ENCODE measurements around the gene KRTAP6-3. TPM values are rescaled to one million over a fixed set of nuclear protein-coding genes. Genes with fewer than 3 reads are reported as not detected.

KRTAP6-3 gene
- total and polyA plus RNA-seq, 2 donors from 2014 or later, result not detected

DNA sequence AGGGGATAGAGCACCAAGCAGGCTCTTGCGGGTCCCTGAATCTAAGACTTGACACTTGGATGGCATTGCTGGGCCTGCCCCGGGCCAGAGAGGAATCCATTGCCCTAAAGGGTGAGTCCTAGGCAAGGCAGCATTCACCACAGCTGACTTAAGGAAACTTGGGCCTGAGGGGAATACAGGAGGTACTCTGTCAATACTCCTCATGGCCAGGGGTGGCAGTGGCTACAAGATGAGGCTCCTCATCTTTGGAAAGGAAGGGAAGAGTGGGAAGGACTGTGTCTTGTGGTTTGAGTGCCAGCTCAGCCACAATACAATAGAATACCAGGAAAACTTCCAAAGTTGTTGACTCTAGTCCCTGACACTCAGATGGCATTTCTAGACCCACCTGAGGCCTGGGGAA lies 13.7 kb downstream of the KRTAP6-3 start:
- TF ChIP-seq, protein P1, sequence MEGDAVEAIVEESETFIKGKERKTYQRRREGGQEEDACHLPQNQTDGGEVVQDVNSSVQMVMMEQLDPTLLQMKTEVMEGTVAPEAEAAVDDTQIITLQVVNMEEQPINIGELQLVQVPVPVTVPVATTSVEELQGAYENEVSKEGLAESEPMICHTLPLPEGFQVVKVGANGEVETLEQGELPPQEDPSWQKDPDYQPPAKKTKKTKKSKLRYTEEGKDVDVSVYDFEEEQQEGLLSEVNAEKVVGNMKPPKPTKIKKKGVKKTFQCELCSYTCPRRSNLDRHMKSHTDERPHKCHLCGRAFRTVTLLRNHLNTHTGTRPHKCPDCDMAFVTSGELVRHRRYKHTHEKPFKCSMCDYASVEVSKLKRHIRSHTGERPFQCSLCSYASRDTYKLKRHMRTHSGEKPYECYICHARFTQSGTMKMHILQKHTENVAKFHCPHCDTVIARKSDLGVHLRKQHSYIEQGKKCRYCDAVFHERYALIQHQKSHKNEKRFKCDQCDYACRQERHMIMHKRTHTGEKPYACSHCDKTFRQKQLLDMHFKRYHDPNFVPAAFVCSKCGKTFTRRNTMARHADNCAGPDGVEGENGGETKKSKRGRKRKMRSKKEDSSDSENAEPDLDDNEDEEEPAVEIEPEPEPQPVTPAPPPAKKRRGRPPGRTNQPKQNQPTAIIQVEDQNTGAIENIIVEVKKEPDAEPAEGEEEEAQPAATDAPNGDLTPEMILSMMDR (IDR thresholded peaks at IDR 0.05; ENCODE audit: borderline replicate concordance, extremely low read depth, insufficient read depth), result no peak
- Histone ChIP-seq H3K9ac (ENCODE audit: low read length in 3 of 3) (no peak overlapping the region), H3K36me3 (ENCODE audit: control insufficient read depth in 2 of 3, insufficient read depth in 3 of 3, low read length in 3 of 3) (no peaks in the 10 kb centered on the region), H3K27me3 (ENCODE audit: control insufficient read depth, insufficient read depth, low read length) (no peaks in the 10 kb centered on the region), H3K9me3 (ENCODE audit: control insufficient read depth in 2 of 3, insufficient read depth in 1 of 3, low read length in 3 of 3) (no peaks in the 10 kb centered on the region), H3K4me3 (ENCODE audit: low read length in 3 of 3) (no peak overlapping the region), H3K4me1 (ENCODE audit: control insufficient read depth in 2 of 3, insufficient read depth in 2 of 3, low read depth in 1 of 3, low read length in 3 of 3) (no peaks in the 10 kb centered on the region), H3K27ac (ENCODE audit: low read depth in 2 of 2, low read length in 2 of 2) (no peak overlapping the region)
- no peak for DNase-seq
- no peak for FAIRE-seq
- intact Hi-C loops (cut with DNase I), result no loop called here

DNA sequence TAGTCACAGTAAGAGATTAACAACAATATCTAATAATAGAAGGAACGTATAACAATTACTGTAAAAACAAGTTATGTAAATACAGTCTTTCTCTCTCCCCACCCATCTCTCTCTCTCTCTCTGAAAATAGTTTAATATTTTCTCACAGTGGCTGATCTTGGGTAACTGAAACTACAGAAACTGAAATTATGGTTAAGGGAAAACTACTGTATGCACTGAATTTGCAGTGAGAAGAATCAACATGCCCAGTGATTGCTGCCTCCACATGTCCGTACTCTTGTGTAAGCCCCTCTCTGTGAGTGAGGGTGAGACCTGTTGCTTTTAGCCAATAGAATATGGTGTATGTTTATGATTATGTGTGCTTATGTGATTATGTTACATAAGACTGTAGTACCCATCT lies 19.9 kb downstream of the KRTAP6-3 start:
- no peaks in the 10 kb centered on the region for H3K9me3 ChIP-seq (ENCODE audit: control insufficient read depth in 2 of 3, insufficient read depth in 1 of 3, low read length in 3 of 3)
- no peaks in the 10 kb centered on the region for H3K36me3 ChIP-seq (ENCODE audit: control insufficient read depth in 2 of 3, insufficient read depth in 3 of 3, low read length in 3 of 3)
- DNase-seq, result no peak
- intact Hi-C loops (cut with DNase I), result no loop called here
- no peak overlapping the region for H3K4me3 ChIP-seq (ENCODE audit: low read length in 3 of 3)
- no peak overlapping the region for H3K9ac ChIP-seq (ENCODE audit: low read length in 3 of 3)
- no peak overlapping the region for H3K27ac ChIP-seq (ENCODE audit: low read depth in 2 of 2, low read length in 2 of 2)
- FAIRE-seq, result no peak
- H3K27me3 ChIP-seq (ENCODE audit: control insufficient read depth, insufficient read depth, low read length), result no peaks in the 10 kb centered on the region
- no peaks in the 10 kb centered on the region for H3K4me1 ChIP-seq (ENCODE audit: control insufficient read depth in 2 of 3, insufficient read depth in 2 of 3, low read depth in 1 of 3, low read length in 3 of 3)
- TF ChIP-seq, protein P1 (IDR thresholded peaks at IDR 0.05; ENCODE audit: borderline replicate concordance, extremely low read depth, insufficient read depth), result no peak

DNA sequence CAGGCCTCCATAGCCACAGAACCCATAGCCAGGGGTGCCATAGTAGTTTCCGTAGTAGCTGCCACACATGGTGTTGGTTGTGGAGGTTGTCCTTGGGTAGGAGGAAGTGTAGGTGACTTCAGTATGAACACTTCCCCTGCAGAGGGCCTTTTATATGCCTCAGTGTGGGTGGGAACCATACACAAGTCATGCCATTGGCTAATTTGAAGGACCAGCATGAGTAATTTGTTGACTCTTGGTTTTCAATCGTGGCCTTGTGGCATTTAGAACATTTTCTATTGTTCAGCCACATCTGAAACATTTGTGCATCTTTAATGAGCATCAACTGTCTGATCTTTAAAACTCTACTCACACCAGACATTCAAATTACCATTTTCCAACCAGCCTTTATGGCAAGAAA lies 21.6 kb downstream of the KRTAP6-3 start, which contains the start of gene KRTAP6-1:
KRTAP6-1 (minus strand) TSS at position 95 of the 400 bp plus-strand sequence; CDS start at position 69, 26 bp downstream.
- intact Hi-C loops (cut with DNase I), result no loop called here

More for the DNA sequence above, 21.6 kb downstream of the KRTAP6-3 start, which contains the start of gene KRTAP6-1:
- no peaks in the 10 kb centered on the region for H3K27me3 ChIP-seq (ENCODE audit: control insufficient read depth, insufficient read depth, low read length)
- DNase-seq, result no peak
- no peaks in the 10 kb centered on the region for H3K9me3 ChIP-seq (ENCODE audit: control insufficient read depth in 2 of 3, insufficient read depth in 1 of 3, low read length in 3 of 3)
- no peak for FAIRE-seq
- no peak within 1 kb of the TSS for H3K4me3 ChIP-seq (ENCODE audit: low read length in 3 of 3)
- H3K27ac ChIP-seq (ENCODE audit: low read depth in 2 of 2, low read length in 2 of 2), result no peak within 1 kb of the TSS
- H3K9ac ChIP-seq (ENCODE audit: low read length in 3 of 3), result no peak within 1 kb of the TSS
- no peaks in the 10 kb centered on the region for H3K4me1 ChIP-seq (ENCODE audit: control insufficient read depth in 2 of 3, insufficient read depth in 2 of 3, low read depth in 1 of 3, low read length in 3 of 3)
- TF ChIP-seq, protein P1 (IDR thresholded peaks at IDR 0.05; ENCODE audit: borderline replicate concordance, extremely low read depth, insufficient read depth), result no peak
- no peaks in the 10 kb centered on the region for H3K36me3 ChIP-seq (ENCODE audit: control insufficient read depth in 2 of 3, insufficient read depth in 3 of 3, low read length in 3 of 3)
